Measurements from ENCODE around the gene CD151.

Gene CD151

GRCh38 chr11:868802-869201, 36.0 kb downstream of the CD151 start:
- no peak for TF ChIP-seq CTCF (IDR thresholded peaks at IDR 0.05; ENCODE audit: low read depth, low read length, missing control alignments)

GRCh38 chr11:869399-870126, 36.8 kb downstream of the CD151 start:
- H3K4me3 ChIP-seq (replicated peaks; ENCODE audit: low read depth, low read length) = no peak overlapping the region
- no peak for TF ChIP-seq CTCF (IDR thresholded peaks at IDR 0.05; ENCODE audit: low read depth, low read length, missing control alignments)
- no peak for DNase-seq (ENCODE audit: extremely low read depth, low read depth)

More at GRCh38 chr11:868802-869201, 36.0 kb downstream of the CD151 start:
- DNase-seq (ENCODE audit: extremely low read depth, low read depth) = no peak
- H3K4me3 ChIP-seq (replicated peaks; ENCODE audit: low read depth, low read length) = no peak overlapping the region

GRCh38 chr11:870127-870413, 37.3 kb downstream of the CD151 start:
- DNase-seq (ENCODE audit: extremely low read depth, low read depth) = no peak
- no peak for TF ChIP-seq CTCF (IDR thresholded peaks at IDR 0.05; ENCODE audit: low read depth, low read length, missing control alignments)
- no peak overlapping the region for H3K4me3 ChIP-seq (replicated peaks; ENCODE audit: low read depth, low read length)

- TF ChIP-seq CTCF (IDR thresholded peaks at IDR 0.05; ENCODE audit: low read depth, low read length, missing control alignments) = no peak
- no peak overlapping the region for H3K4me3 ChIP-seq (replicated peaks; ENCODE audit: low read depth, low read length)
- DNase-seq (ENCODE audit: extremely low read depth, low read depth) = no peak
Measured at GRCh38 chr11:870418-870817, 37.7 kb downstream of the CD151 start.

- no peak for TF ChIP-seq CTCF (IDR thresholded peaks at IDR 0.05; ENCODE audit: low read depth, low read length, missing control alignments)
- no peak overlapping the region for H3K4me3 ChIP-seq (replicated peaks; ENCODE audit: low read depth, low read length)
- no peak for DNase-seq (ENCODE audit: extremely low read depth, low read depth)
Measured at GRCh38 chr11:871472-871871, 38.7 kb downstream of the CD151 start.

- no peak for DNase-seq (ENCODE audit: extremely low read depth, low read depth)
- no peak overlapping the region for H3K4me3 ChIP-seq (replicated peaks; ENCODE audit: low read depth, low read length)
- TF ChIP-seq CTCF (IDR thresholded peaks at IDR 0.05; ENCODE audit: low read depth, low read length, missing control alignments) = no peak
Measured at GRCh38 chr11:872799-873198, 40.0 kb downstream of the CD151 start.

- H3K4me3 ChIP-seq (replicated peaks; ENCODE audit: low read depth, low read length) = no peak overlapping the region
- no peak for TF ChIP-seq CTCF (IDR thresholded peaks at IDR 0.05; ENCODE audit: low read depth, low read length, missing control alignments)
- no peak for DNase-seq (ENCODE audit: extremely low read depth, low read depth)
Measured at GRCh38 chr11:873706-874105, 41.0 kb downstream of the CD151 start.
